22Rv1 (cell line): Measurements from ENCODE around the gene GREB1L.

Experiments used
- H3K27ac ChIP-seq: fragments of 450-650 bp; 2 replicates; pipeline ENCODE4 v1.5.1; 2017
- ZFX ChIP-seq: fragments of 450-650 bp; IDR thresholded peaks from 2 replicates; pipeline ENCODE4 v1.6.1; 2017; ENCODE audit warnings: antibody characterized with exemption, borderline replicate concordance
- TF ChIP-seq, protein P1 (sequence below): fragments of 450-650 bp; IDR thresholded peaks from 2 replicates; pipeline ENCODE4 v1.5.1; 2017; ENCODE audit warnings: mild to moderate bottlenecking

GREB1L gene

DNA sequence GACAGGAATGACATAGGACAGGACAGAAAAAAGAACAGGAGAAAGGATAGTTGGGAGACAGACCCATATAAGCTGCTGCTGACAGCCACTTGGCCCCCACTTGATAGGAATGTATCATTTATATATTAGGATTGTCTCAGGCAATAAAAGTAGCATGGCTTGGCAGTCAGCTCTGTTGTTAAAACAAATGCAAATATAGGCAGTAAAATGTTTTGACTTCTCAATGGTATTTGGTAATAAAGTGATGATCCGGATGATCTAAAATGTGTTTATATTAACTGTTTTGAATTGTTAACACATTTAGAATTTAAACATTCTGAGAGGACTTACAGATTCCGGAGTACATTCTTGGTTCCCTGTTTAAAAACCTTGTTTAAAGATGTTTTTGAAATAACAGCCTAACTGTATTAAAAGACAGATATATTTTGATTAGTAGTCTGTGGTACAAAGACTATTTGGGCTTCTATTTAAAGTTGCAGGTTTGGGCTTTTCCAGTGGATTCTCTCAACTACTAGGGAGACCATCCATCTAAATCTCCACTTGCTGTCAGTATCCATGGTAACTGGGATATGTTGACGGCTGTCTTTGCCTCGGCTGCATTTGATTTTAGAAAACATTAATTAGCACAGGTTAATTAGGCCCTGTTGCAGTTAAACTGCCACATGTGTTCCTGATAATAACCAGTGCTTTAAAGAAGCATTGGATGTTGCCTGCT lies 210.9 kb downstream of the GREB1L start:
- TF ChIP-seq, protein P1, sequence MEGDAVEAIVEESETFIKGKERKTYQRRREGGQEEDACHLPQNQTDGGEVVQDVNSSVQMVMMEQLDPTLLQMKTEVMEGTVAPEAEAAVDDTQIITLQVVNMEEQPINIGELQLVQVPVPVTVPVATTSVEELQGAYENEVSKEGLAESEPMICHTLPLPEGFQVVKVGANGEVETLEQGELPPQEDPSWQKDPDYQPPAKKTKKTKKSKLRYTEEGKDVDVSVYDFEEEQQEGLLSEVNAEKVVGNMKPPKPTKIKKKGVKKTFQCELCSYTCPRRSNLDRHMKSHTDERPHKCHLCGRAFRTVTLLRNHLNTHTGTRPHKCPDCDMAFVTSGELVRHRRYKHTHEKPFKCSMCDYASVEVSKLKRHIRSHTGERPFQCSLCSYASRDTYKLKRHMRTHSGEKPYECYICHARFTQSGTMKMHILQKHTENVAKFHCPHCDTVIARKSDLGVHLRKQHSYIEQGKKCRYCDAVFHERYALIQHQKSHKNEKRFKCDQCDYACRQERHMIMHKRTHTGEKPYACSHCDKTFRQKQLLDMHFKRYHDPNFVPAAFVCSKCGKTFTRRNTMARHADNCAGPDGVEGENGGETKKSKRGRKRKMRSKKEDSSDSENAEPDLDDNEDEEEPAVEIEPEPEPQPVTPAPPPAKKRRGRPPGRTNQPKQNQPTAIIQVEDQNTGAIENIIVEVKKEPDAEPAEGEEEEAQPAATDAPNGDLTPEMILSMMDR, result no peak
- no peak for TF ChIP-seq ZFX
- H3K27ac ChIP-seq, result no peak overlapping the region

DNA sequence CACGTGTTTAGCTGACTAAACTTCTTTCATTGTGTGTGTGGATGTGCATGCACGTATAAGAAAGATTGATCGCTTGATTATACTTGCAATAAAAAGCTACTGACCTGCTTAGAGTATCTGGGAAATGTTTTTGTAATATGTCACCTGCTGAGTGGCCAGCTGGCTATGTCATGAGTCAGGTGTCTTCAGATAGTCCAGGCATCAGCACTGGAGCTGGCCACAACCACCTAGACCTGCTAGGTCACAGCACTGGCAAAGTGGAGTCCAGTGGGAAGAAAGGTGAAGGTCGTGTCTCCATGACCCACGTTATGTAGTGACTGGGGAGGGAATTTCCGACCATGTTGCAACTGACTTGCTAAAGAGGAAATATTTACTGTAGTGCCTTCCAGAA lies 211.5 kb downstream of the GREB1L start:
- TF ChIP-seq ZFX, result no peak
- TF ChIP-seq, protein P1, result no peak

DNA sequence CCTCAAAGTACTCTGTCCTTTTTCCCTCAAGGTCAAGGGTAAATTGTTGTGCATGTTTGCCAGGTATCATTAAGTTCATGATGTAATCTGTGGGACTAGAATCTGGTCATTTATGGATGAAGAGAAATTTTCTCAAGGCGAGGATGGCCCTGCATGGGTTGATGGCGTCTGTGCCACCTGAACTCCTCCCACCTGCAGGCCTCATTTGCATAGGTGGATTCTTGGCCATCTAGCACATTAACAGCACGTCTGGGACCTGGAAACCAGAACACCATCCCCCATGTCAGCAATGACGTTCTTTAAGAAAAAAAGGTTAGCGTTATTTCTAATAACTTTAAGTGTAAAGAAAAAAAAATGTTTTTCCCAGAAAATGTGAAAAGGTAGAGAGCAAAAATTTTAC lies 212.7 kb downstream of the GREB1L start:
- H3K27ac ChIP-seq, result no peak overlapping the region
- TF ChIP-seq, protein P1, result no peak
- no peak for TF ChIP-seq ZFX

More for the DNA sequence above, 211.5 kb downstream of the GREB1L start:
- H3K27ac ChIP-seq, result no peak overlapping the region

DNA sequence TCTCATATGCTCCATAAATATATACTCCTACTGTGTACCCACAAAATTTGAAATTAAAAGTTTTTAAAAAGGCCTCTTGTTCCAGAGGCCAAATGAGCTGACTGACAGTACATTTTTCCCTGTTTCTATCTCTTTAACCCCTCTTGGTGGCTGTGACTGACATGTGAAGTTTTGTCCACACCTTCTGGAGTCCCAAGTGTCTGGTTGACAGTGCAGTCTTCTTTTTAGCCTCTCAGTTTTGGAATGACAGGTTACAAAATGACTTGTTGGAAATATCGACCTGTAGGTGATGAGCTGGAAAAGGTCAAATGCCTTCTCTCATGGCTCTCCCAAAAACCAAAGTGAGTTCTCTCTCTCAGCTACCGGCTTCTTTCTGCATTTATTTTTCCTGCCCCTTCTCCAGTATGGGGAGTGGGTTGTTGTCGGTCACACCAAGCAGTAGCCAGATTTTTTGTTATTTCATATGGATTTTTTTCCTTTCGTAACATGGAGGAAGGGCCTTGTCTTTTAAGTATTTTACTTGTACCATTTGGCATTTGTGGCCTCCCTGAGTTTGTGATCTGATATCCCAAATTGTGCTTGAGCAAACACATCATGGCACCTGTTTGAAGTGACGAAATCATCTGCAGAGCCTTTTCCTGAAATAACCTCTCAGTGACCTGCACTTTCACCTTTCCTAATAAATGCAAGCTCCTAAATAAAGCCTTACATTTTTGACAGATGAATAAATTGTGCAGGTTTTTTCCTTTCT lies 214.6 kb downstream of the GREB1L start:
- no peak overlapping the region for H3K27ac ChIP-seq
- TF ChIP-seq ZFX, result no peak
- TF ChIP-seq, protein P1, result no peak

DNA sequence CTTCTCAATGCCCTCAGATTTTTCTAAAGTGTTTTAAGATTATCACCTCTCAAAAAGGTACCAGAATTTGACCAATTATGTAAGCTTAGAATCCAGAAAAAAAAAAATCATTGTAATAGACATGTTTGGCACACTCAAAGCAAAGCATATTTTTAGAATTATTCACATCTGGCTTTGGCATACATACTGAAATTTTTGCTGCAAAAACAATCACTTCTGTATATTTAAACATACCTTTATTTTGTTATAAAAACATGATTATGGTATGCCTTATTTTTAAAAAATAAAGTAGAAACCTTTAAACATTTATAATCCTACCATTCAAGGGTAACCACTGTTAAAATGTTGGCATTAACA lies 215.1 kb downstream of the GREB1L start:
- no peak overlapping the region for H3K27ac ChIP-seq
- no peak for TF ChIP-seq ZFX
- TF ChIP-seq, protein P1, result no peak

DNA sequence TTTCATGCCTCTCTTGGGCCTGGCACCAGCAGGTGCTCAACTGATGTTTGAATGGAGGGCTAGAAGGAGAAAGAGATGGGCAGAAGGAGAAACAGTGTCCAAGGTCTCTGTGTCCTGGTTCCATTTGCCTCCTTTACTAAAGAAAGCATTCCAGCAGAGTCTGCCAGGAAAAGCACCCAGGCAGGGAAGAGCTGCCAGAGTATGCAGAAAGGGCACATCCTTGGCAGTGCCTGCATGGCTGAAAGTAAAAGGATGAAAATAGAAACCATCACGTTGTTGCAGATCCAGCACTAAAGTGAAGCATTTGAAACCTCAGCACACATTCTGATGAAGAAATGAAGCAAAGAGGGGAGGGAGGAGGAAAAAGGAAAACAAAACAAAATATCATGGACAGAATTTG lies 216.3 kb downstream of the GREB1L start:
- TF ChIP-seq ZFX, result no peak
- TF ChIP-seq, protein P1, result no peak
- no peak overlapping the region for H3K27ac ChIP-seq

DNA sequence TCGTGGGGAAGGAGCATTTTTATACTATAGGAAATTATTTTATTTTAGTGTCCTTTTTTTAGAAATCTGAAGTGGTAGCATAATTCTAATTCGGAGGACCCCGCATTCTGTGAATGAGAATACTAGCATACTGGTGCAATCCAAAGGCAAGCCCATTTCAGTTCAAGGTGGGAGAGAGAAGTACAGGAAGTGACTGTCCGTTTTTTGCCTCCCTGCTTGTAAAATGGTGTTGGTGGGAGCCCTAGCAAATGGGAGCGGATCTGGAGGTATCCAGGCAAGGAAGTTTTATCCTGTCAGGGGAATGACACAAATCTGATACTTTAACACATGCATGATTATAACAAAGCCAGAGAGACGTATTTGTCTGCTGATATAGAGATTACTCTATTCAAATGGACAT lies 216.8 kb downstream of the GREB1L start:
- H3K27ac ChIP-seq, result no peak overlapping the region
- TF ChIP-seq, protein P1, result no peak
- TF ChIP-seq ZFX, result no peak
